Heart left ventricle (tissue), 13 donors: ENCODE measurements around the gene NEUROG2.

Experiments
- POLR2A ChIP-seq, 2 donors: fragments of 450-650 bp; IDR thresholded peaks; one replicate each; pipeline ENCODE4 v1.6.1; 2017; ENCODE audit warnings: antibody characterized with exemption in 2 of 2, mild to moderate bottlenecking in 2 of 2, moderate library complexity in 2 of 2
- TF ChIP-seq, protein P1 (sequence below), 12 donors: fragments of 200-600 bp; sonication (generic) in 4 of 12; IDR thresholded peaks; one replicate each; pipeline versions ENCODE4 v1.5.0 to v1.8.0; 2018 to 2022; ENCODE audit warnings: antibody characterized with exemption in 12 of 12, mild to moderate bottlenecking in 5 of 12
- donor health status: ischemic (EF 13 %, LVEDD 7.1; RV severe dilation, severe dysfunction).
- donor health status: DM: no; HTN: yes; CAD: no.
- donor health status: DM: no; HTN: no; CAD: no.
- donor health status: ischemic (EF 25% LVEDD 6.9; RV normal size, moderate dysfunction).
- donor health status: ischemic (EF 25% LVEDD 5.7; RV mildly dilated, moderate dysfunction).
- donor health status: ischemic (EF 35%, LVEDD 5.7; RV mildly dilated, moderate dysfunction).
- donor health status: nonischemic (EF 11% LVEDD 7.7; RV severe dilation, severe dysfunction).
- donor health status: DM: yes; HTN: yes; CAD: no.
- donor health status: PGD.
- donor health status: ischemic (EF 29% LVEDD 5.4; RV normal size, mild dysfunction).
- donor health status: nonischemic (EF 23%, LVEDD 6.1; RV moderate dilation, normal function).

GRCh38 chr4:112492321-112492720 lies 23.7 kb downstream of the NEUROG2 start:
- TF ChIP-seq, protein P1, sequence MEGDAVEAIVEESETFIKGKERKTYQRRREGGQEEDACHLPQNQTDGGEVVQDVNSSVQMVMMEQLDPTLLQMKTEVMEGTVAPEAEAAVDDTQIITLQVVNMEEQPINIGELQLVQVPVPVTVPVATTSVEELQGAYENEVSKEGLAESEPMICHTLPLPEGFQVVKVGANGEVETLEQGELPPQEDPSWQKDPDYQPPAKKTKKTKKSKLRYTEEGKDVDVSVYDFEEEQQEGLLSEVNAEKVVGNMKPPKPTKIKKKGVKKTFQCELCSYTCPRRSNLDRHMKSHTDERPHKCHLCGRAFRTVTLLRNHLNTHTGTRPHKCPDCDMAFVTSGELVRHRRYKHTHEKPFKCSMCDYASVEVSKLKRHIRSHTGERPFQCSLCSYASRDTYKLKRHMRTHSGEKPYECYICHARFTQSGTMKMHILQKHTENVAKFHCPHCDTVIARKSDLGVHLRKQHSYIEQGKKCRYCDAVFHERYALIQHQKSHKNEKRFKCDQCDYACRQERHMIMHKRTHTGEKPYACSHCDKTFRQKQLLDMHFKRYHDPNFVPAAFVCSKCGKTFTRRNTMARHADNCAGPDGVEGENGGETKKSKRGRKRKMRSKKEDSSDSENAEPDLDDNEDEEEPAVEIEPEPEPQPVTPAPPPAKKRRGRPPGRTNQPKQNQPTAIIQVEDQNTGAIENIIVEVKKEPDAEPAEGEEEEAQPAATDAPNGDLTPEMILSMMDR (IDR thresholded peaks at IDR 0.05), result no peak
- TF ChIP-seq POLR2A (IDR thresholded peaks at IDR 0.05), result no peak
